ENCODE results near the gene PADI3.

- no peak for TF ChIP-seq CTCF (IDR thresholded peaks at IDR 0.05)
- TF ChIP-seq POLR2A (IDR thresholded peaks at IDR 0.05) = no peak
- no peak for TF ChIP-seq POLR2AphosphoS5 (IDR thresholded peaks at IDR 0.05)
- no peak for TF ChIP-seq EP300 (IDR thresholded peaks at IDR 0.05)
Measured at GRCh38 chr1:17245816-17246325, 3.0 kb upstream of the PADI3 start.
